SK-N-MC (cell line): ENCODE data around the gene SLC47A2.

Experiments
- DNase-seq: peaks from one replicate; pipeline ENCODE4 v3.0.0-alpha.2; 2011; ENCODE audit warnings: low read depth, low spot score
- H3K27ac ChIP-seq: fragments of 200-600 bp; sonication (generic); 2 replicates; pipeline ENCODE4 v1.5.1; 2016; ENCODE audit warnings: mixed run types
- H3K36me3 ChIP-seq: fragments of 200-600 bp; sonication (generic); 2 replicates; pipeline ENCODE4 v1.6.1; 2017; ENCODE audit warnings: antibody characterized with exemption, low read length, mixed read lengths; ENCODE audit not compliant: insufficient read depth
- H3K4me3 ChIP-seq: fragments of 200-600 bp; sonication (generic); 2 replicates; pipeline ENCODE4 v1.5.1; 2016
- H3K9ac ChIP-seq: fragments of 200-600 bp; sonication (generic); 2 replicates; pipeline ENCODE4 v1.8.0; 2017; ENCODE audit warnings: mixed run types, mixed read lengths; ENCODE audit not compliant: insufficient read length
- H3K9me3 ChIP-seq: fragments of 200-600 bp; sonication (generic); 2 replicates; pipeline ENCODE4 v1.6.1; 2017; ENCODE audit warnings: low read depth, mild to moderate bottlenecking, antibody characterized with exemption, low read length, moderate library complexity, mixed read lengths
- EZH2 ChIP-seq: fragments of 200-600 bp; sonication (generic); IDR thresholded peaks from one replicate; pipeline ENCODE4 v1.6.1; 2017; ENCODE audit warnings: antibody characterized with exemption
- FOXP2 ChIP-seq: optimal IDR thresholded peaks from 2 replicates; pipeline ENCODE3; 2011; ENCODE audit warnings: mild to moderate bottlenecking, moderate library complexity; ENCODE audit not compliant: insufficient read depth; ENCODE audit errors: extremely low read length, control extremely low read depth
- POLR2AphosphoS5 ChIP-seq: IDR thresholded peaks from 2 replicates; pipeline ENCODE4 v1.6.1; 2012; ENCODE audit warnings: mild to moderate bottlenecking, low read depth, low read length, borderline replicate concordance

SLC47A2 gene

GRCh38 chr17:19724501-19725420 lies 8.4 kb upstream of the SLC47A2 start:
- no peak overlapping the region for H3K27ac ChIP-seq
- no peaks in the 10 kb centered on the region for H3K36me3 ChIP-seq
- H3K9me3 ChIP-seq: no peaks in the 10 kb centered on the region
- no peak for TF ChIP-seq POLR2AphosphoS5
- TF ChIP-seq FOXP2: no peak
- TF ChIP-seq EZH2: no peak
- no peak overlapping the region for H3K4me3 ChIP-seq
- DNase-seq: no peak
- H3K9ac ChIP-seq: no peak overlapping the region

GRCh38 chr17:19723964-19724363 lies 7.6 kb upstream of the SLC47A2 start:
- H3K9ac ChIP-seq: no peak overlapping the region
- TF ChIP-seq EZH2: no peak
- H3K36me3 ChIP-seq: no peaks in the 10 kb centered on the region
- H3K27ac ChIP-seq: no peak overlapping the region
- H3K4me3 ChIP-seq: no peak overlapping the region
- H3K9me3 ChIP-seq: no peaks in the 10 kb centered on the region
- no peak for DNase-seq

GRCh38 chr17:19720631-19721426 lies 4.4 kb upstream of the SLC47A2 start:
- no peak overlapping the region for H3K27ac ChIP-seq
- H3K9ac ChIP-seq: no peak overlapping the region
- H3K4me3 ChIP-seq: no peak overlapping the region
- TF ChIP-seq POLR2AphosphoS5 (no peak), FOXP2 (no peak), EZH2 (no peak)
- no peaks in the 10 kb centered on the region for H3K36me3 ChIP-seq
- no peak for DNase-seq
- no peaks in the 10 kb centered on the region for H3K9me3 ChIP-seq

- no peak overlapping the region for H3K4me3 ChIP-seq
- DNase-seq: no peak
- no peak overlapping the region for H3K27ac ChIP-seq
- H3K9me3 ChIP-seq: no peaks in the 10 kb centered on the region
- no peak overlapping the region for H3K9ac ChIP-seq
- TF ChIP-seq POLR2AphosphoS5: no peak
- TF ChIP-seq FOXP2: no peak
- no peak for TF ChIP-seq EZH2
- H3K36me3 ChIP-seq: no peaks in the 10 kb centered on the region
Measured at GRCh38 chr17:19720210-19720475, 3.8 kb upstream of the SLC47A2 start.

GRCh38 chr17:19719355-19720209 lies 3.2 kb upstream of the SLC47A2 start:
- no peak overlapping the region for H3K9ac ChIP-seq
- no peak for DNase-seq
- H3K4me3 ChIP-seq: no peak overlapping the region
- no peak overlapping the region for H3K27ac ChIP-seq
- no peaks in the 10 kb centered on the region for H3K9me3 ChIP-seq
- TF ChIP-seq FOXP2: no peak
- TF ChIP-seq EZH2: no peak
- TF ChIP-seq POLR2AphosphoS5: no peak
- no peaks in the 10 kb centered on the region for H3K36me3 ChIP-seq

- TF ChIP-seq EZH2 (no peak), POLR2AphosphoS5 (no peak), FOXP2 (no peak)
- H3K9ac ChIP-seq: no peak overlapping the region
- no peak overlapping the region for H3K4me3 ChIP-seq
- H3K27ac ChIP-seq: no peak overlapping the region
- DNase-seq: no peak
- H3K9me3 ChIP-seq: no peaks in the 10 kb centered on the region
- no peaks in the 10 kb centered on the region for H3K36me3 ChIP-seq
Measured at GRCh38 chr17:19718613-19719354, 2.4 kb upstream of the SLC47A2 start.

- H3K4me3 ChIP-seq: no peak overlapping the region
- H3K9ac ChIP-seq: no peak overlapping the region
- no peaks in the 10 kb centered on the region for H3K9me3 ChIP-seq
- no peak overlapping the region for H3K27ac ChIP-seq
- no peak for DNase-seq
- H3K36me3 ChIP-seq: no peaks in the 10 kb centered on the region
- TF ChIP-seq FOXP2 (no peak), EZH2 (no peak), POLR2AphosphoS5 (no peak)
Measured at GRCh38 chr17:19718041-19718612, 1.7 kb upstream of the SLC47A2 start.
